ENCODE data around the gene TUBAL3. TPM values are rescaled to one million over a fixed set of nuclear protein-coding genes. Genes with fewer than 3 reads are reported as not detected.

Gene TUBAL3
- total and polyA plus RNA-seq, 2 donors (not counting 3 experiments of a cell fraction or from before 2014, with no cell fraction given) = not detected

GRCh38 chr10:5400468-5401240 lies 4.0 kb downstream of the TUBAL3 start:
- intact Hi-C loops (cut with micrococcal nuclease) (no loop called here), dilution Hi-C loops (cut with MboI; ENCODE audit: extremely low pct_ligation_motif_present, low sequenced_read_pairs) (no loop called here)
- Histone ChIP-seq H4K20me1 (replicated peaks; ENCODE audit: control insufficient read depth, extremely low read depth, insufficient read depth, low read length) (no peaks in the 10 kb centered on the region), H3K27ac (ENCODE audit: insufficient read depth, low read depth, low read length) (no peak overlapping the region), H3K27me3 (ENCODE audit: control insufficient read depth in 2 of 2, insufficient read depth in 2 of 2, low read length in 2 of 2) (peaks cover 0 to 2% of the 10 kb centered on the region in 2 experiments), H3K9me3 (replicated peaks; ENCODE audit: control insufficient read depth, insufficient read depth, low read length) (no peaks in the 10 kb centered on the region), H3K79me2 (ENCODE audit: control insufficient read depth, insufficient read depth, low read length) (no peaks in the 10 kb centered on the region), H3K9ac (replicated peaks; ENCODE audit: extremely low read depth, insufficient read depth, low read length) (no peak overlapping the region), H3K4me1 (ENCODE audit: control insufficient read depth, extremely low read depth, insufficient read depth, low read length) (peaks cover 8% of the 10 kb centered on the region), H3K36me3 (ENCODE audit: control insufficient read depth in 2 of 2, extremely low read depth in 1 of 2, insufficient read depth in 2 of 2, low read length in 2 of 2) (no peaks in the 10 kb centered on the region), H3K4me2 (ENCODE audit: insufficient read depth, low read length) (no peak overlapping the region), H3K4me3 (replicated peaks in 1 of 3; ENCODE audit: insufficient read depth in 1 of 3, low read depth in 1 of 3, low read length in 3 of 3) (no peak overlapping the region), H2AFZ (ENCODE audit: low read depth, low read length) (no peak overlapping the region), H3K9me1 (replicated peaks; ENCODE audit: control insufficient read depth, extremely low read depth, insufficient read depth, low read length) (no peaks in the 10 kb centered on the region)
- ChIA-PET POLR2A (no interaction called here), CTCF (no interaction called here)
- DNase-seq (ENCODE audit: low read depth, low spot score) (no peak), FAIRE-seq (no peak)
- no TSS peak for BruUV-seq (replicated peaks)
- TF ChIP-seq, protein P1, sequence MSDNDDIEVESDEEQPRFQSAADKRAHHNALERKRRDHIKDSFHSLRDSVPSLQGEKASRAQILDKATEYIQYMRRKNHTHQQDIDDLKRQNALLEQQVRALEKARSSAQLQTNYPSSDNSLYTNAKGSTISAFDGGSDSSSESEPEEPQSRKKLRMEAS (IDR thresholded peaks at IDR 0.05; ENCODE audit: insufficient read depth, insufficient read length) = no peak
- TF ChIP-seq FOS (IDR thresholded peaks at IDR 0.05; ENCODE audit: borderline replicate concordance, insufficient read depth, low read length) (no peak), GATA2 (IDR thresholded peaks at IDR 0.05; ENCODE audit: insufficient read depth, insufficient read length, low read depth, low read length) (no peak), MYC (IDR thresholded peaks at IDR 0.05; ENCODE audit: low read depth, low read length) (no peak), JUN (IDR thresholded peaks at IDR 0.05; ENCODE audit: borderline replicate concordance, insufficient read depth, insufficient read length, low read depth) (no peak), EZH2 (IDR thresholded peaks at IDR 0.05; ENCODE audit: borderline replicate concordance, low read depth, low read length, severe bottlenecking) (no peak), POLR2A (IDR thresholded peaks at IDR 0.05; ENCODE audit: low read depth, low read length) (no peak), POLR2AphosphoS5 (IDR thresholded peaks at IDR 0.05; ENCODE audit: insufficient read depth, low read depth, low read length) (no peak)
- TF ChIP-seq, protein P2, sequence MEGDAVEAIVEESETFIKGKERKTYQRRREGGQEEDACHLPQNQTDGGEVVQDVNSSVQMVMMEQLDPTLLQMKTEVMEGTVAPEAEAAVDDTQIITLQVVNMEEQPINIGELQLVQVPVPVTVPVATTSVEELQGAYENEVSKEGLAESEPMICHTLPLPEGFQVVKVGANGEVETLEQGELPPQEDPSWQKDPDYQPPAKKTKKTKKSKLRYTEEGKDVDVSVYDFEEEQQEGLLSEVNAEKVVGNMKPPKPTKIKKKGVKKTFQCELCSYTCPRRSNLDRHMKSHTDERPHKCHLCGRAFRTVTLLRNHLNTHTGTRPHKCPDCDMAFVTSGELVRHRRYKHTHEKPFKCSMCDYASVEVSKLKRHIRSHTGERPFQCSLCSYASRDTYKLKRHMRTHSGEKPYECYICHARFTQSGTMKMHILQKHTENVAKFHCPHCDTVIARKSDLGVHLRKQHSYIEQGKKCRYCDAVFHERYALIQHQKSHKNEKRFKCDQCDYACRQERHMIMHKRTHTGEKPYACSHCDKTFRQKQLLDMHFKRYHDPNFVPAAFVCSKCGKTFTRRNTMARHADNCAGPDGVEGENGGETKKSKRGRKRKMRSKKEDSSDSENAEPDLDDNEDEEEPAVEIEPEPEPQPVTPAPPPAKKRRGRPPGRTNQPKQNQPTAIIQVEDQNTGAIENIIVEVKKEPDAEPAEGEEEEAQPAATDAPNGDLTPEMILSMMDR (IDR thresholded peaks at IDR 0.05; ENCODE audit: extremely low read depth in 1 of 2, insufficient read depth in 1 of 2, low read depth in 1 of 2, low read length in 2 of 2) = no peak

All from endothelial cell of umbilical vein (primary cell).